Caco-2 (cell line): ENCODE results near the gene FAM20B. TPM values are rescaled to one million over a fixed set of nuclear protein-coding genes. Genes with fewer than 3 reads are reported as not detected.
"Not testable (repeated sequence)": the region's sequence is repeated elsewhere in the genome, so short reads cannot be mapped to it uniquely, and the experiment has no call there.

Source experiments
- BruUV-seq: library from RNA; stranded (reverse); fragments of 400-500 nt; replicated peaks from 2 replicates; lab custom pipeline; 2021; lab: Mats Ljungman, UMichigan
- CTCF ChIA-PET: fragments of 300-600 bp; sonication (Branson Sonifier 250); formaldehyde crosslinking; loops from one replicate; lab custom pipeline; 2022; ENCODE audit warnings: antibody characterized with exemption; lab: Charles Lee
- POLR2A ChIA-PET: fragments of 300-600 bp; sonication (Branson Sonifier 250); formaldehyde crosslinking; loops from one replicate; lab custom pipeline; 2022; ENCODE audit warnings: antibody characterized with exemption; lab: Charles Lee
- DNase-seq, 2 experiments: peaks; one replicate each; pipeline versions ENCODE4 v3.0.0 to v3.0.0-alpha.2; 2020 to 2022
- H3K27me3 ChIP-seq: replicated peaks from 2 replicates; pipeline ENCODE4 v1.6.0; 2011; ENCODE audit warnings: low read length; ENCODE audit not compliant: control insufficient read depth, insufficient read depth
- H3K36me3 ChIP-seq: 2 replicates; pipeline ENCODE4 v1.5.1; 2011; ENCODE audit warnings: low read length; ENCODE audit not compliant: control insufficient read depth, insufficient read depth
- H3K4me1 ChIP-seq: fragments of 250-450 bp; sonication (Bioruptor Pico); 2 replicates; pipeline ENCODE4 v1.5.1; 2020; ENCODE audit warnings: mild to moderate bottlenecking
- H3K4me3 ChIP-seq: 2 replicates; pipeline ENCODE4 v1.5.1; 2011; ENCODE audit warnings: low read depth, mild to moderate bottlenecking, control low read depth, low read length
- H3K9me3 ChIP-seq: fragments of 250-450 bp; sonication (Bioruptor Pico); 2 replicates; pipeline ENCODE4 v1.5.1; 2020; ENCODE audit warnings: mild to moderate bottlenecking, moderate library complexity
- H3K27ac Mint-ChIP-seq: one replicate; pipeline ENCODE4 v1.8.0; 2022; ENCODE audit warnings: mixed read lengths; ENCODE audit not compliant: unreplicated experiment
- H3K27me3 Mint-ChIP-seq: one replicate; pipeline ENCODE4 v1.8.0; 2022; ENCODE audit warnings: mixed read lengths; ENCODE audit not compliant: insufficient read depth, unreplicated experiment
- H3K36me3 Mint-ChIP-seq: one replicate; pipeline ENCODE4 v1.8.0; 2022; ENCODE audit warnings: mild to moderate bottlenecking, mixed read lengths; ENCODE audit not compliant: insufficient read depth, unreplicated experiment
- H3K4me1 Mint-ChIP-seq: one replicate; pipeline ENCODE4 v1.8.0; 2022; ENCODE audit warnings: low read depth, mixed read lengths; ENCODE audit not compliant: unreplicated experiment
- H3K4me3 Mint-ChIP-seq: one replicate; pipeline ENCODE4 v1.8.0; 2022; ENCODE audit warnings: mild to moderate bottlenecking, moderate library complexity, mixed read lengths; ENCODE audit not compliant: unreplicated experiment
- H3K9me3 Mint-ChIP-seq: one replicate; pipeline ENCODE4 v1.8.0; 2022; ENCODE audit warnings: mixed read lengths; ENCODE audit not compliant: unreplicated experiment
- intact Hi-C: fragments of 100-400 bp; cut with micrococcal nuclease; formaldehyde crosslinking; loops from one replicate; pipeline ENCODE4 v1.10.0; 2022; ENCODE audit not compliant: unreplicated experiment
- total RNA-seq: library from RNA; stranded (reverse); gene quantifications from 2 replicates; pipeline ENCODE4 v1.2.3, GENCODE V29; 2022
- TF ChIP-seq, protein P1 (sequence below), 2 experiments: fragments of 200-600 bp in 1 of 2; IDR thresholded peaks; 1 replicate in 1 of 2; 2 replicates in 1 of 2; pipeline versions ENCODE4 v1.5.1 to v1.8.0; 2011 to 2022; ENCODE audit warnings: antibody characterized with exemption in 1 of 2, control low read depth in 1 of 2, inconsistent platforms in 1 of 2, low read depth in 1 of 2, low read length in 1 of 2, mild to moderate bottlenecking in 1 of 2, moderate library complexity in 1 of 2; ENCODE audit not compliant: insufficient read depth in 1 of 2, severe bottlenecking in 1 of 2, unreplicated experiment in 1 of 2

Gene FAM20B
- total RNA-seq, 1 experiment from 2014 or later: 24.5 TPM

DNA sequence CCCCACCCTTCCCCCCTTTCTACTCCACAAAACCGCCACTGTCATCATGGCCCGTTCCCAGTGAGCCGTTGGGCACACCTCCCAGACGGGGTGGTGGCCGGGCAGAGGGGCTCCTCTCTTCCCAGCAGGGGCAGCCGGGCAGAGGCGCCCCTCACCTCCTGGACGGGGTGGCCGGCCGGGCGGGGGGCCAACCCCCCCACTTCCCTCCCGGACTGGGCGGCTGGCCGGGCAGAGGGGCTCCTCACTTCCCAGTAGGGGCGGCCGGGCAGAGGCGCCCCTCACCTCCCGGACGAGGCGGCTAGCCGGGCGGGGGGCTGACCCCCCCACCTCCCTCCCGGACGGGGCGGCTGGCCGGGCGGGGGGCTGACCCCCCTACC lies 14.5 kb downstream of the FAM20B start:
- H3K27me3 Mint-ChIP-seq, H3K4me1 ChIP-seq, intact Hi-C loops, H3K9me3 Mint-ChIP-seq, H3K4me3 ChIP-seq, CTCF ChIA-PET, BruUV-seq, H3K36me3 Mint-ChIP-seq, H3K4me3 Mint-ChIP-seq, H3K27me3 ChIP-seq, DNase-seq, POLR2A ChIA-PET, H3K27ac Mint-ChIP-seq, H3K9me3 ChIP-seq, H3K36me3 ChIP-seq: not testable (repeated sequence)
- H3K4me1 Mint-ChIP-seq: peaks cover 17% of the 10 kb centered on the region

- TF ChIP-seq, protein P1, sequence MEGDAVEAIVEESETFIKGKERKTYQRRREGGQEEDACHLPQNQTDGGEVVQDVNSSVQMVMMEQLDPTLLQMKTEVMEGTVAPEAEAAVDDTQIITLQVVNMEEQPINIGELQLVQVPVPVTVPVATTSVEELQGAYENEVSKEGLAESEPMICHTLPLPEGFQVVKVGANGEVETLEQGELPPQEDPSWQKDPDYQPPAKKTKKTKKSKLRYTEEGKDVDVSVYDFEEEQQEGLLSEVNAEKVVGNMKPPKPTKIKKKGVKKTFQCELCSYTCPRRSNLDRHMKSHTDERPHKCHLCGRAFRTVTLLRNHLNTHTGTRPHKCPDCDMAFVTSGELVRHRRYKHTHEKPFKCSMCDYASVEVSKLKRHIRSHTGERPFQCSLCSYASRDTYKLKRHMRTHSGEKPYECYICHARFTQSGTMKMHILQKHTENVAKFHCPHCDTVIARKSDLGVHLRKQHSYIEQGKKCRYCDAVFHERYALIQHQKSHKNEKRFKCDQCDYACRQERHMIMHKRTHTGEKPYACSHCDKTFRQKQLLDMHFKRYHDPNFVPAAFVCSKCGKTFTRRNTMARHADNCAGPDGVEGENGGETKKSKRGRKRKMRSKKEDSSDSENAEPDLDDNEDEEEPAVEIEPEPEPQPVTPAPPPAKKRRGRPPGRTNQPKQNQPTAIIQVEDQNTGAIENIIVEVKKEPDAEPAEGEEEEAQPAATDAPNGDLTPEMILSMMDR (IDR thresholded peaks at IDR 0.05; ENCODE audit: insufficient read depth in 1 of 2, low read depth in 1 of 2, low read length in 1 of 2, severe bottlenecking in 1 of 2, unreplicated experiment in 1 of 2): no peak
- no peaks in the 10 kb centered on the region for H3K9me3 ChIP-seq
- H3K36me3 Mint-ChIP-seq: peaks cover 6% of the 10 kb centered on the region
- H3K4me3 Mint-ChIP-seq: no peak overlapping the region
- H3K27me3 ChIP-seq: no peaks in the 10 kb centered on the region
- ChIA-PET POLR2A (no interaction called here), CTCF (no interaction called here)
- H3K36me3 ChIP-seq: no peaks in the 10 kb centered on the region; the same call in 1 of the 2 replicates
- intact Hi-C loops: no loop called here
- no peaks in the 10 kb centered on the region for H3K27me3 Mint-ChIP-seq
- peaks cover 10% of the 10 kb centered on the region for H3K4me1 Mint-ChIP-seq
- H3K9me3 Mint-ChIP-seq: no peaks in the 10 kb centered on the region
- DNase-seq: no peak
- H3K27ac Mint-ChIP-seq: no peak overlapping the region
- H3K4me1 ChIP-seq: no peaks in the 10 kb centered on the region
- no TSS peak for BruUV-seq
- no peak overlapping the region for H3K4me3 ChIP-seq
Observed at GRCh38 chr1:179042087-179042486, 16.4 kb downstream of the FAM20B start.

GRCh38 chr1:179042700-179043099 lies 17.0 kb downstream of the FAM20B start:
- intact Hi-C loops: no loop called here
- CTCF ChIA-PET: no interaction called here
- Mint-ChIP-seq H3K27me3 (no peaks in the 10 kb centered on the region), H3K9me3 (no peaks in the 10 kb centered on the region), H3K4me3 (no peak overlapping the region), H3K27ac (no peak overlapping the region), H3K36me3 (peaks cover 6% of the 10 kb centered on the region), H3K4me1 (peaks cover 10% of the 10 kb centered on the region)
- no TSS peak for BruUV-seq
- no peaks in the 10 kb centered on the region; the same call in 1 of the 2 replicates for H3K36me3 ChIP-seq
- TF ChIP-seq, protein P1 (IDR thresholded peaks at IDR 0.05; ENCODE audit: insufficient read depth in 1 of 2, low read depth in 1 of 2, low read length in 1 of 2, severe bottlenecking in 1 of 2, unreplicated experiment in 1 of 2): no peak
- DNase-seq: no peak
- H3K9me3 ChIP-seq: no peaks in the 10 kb centered on the region
- H3K4me3 ChIP-seq: no peak overlapping the region
- POLR2A ChIA-PET: no interaction called here
- H3K27me3 ChIP-seq: no peaks in the 10 kb centered on the region
- H3K4me1 ChIP-seq: no peaks in the 10 kb centered on the region

DNA sequence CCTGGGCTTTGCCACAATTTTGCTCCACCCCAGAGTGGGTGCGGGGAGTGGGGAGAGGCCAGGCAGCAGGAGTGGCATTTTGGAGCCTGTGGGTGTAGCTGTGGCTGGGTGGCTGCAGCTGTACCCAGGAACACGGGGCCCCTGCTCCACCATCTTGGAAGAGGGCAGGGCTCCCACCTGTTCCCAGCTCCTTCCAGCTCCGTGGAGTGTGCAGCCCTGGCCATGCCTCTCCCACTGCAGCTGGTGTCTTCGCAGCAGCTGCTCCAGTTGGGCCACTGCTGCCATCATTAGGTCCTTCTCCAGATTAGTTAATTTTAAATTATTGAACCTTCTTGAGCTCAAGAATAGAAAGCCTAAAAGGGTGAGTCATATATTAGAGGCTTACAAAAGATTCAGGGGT lies 17.6 kb downstream of the FAM20B start:
- BruUV-seq: no TSS peak
- no peaks in the 10 kb centered on the region for H3K9me3 ChIP-seq
- H3K27me3 Mint-ChIP-seq: no peaks in the 10 kb centered on the region
- no peak overlapping the region for H3K27ac Mint-ChIP-seq
- ChIA-PET POLR2A (no interaction called here), CTCF (no interaction called here)
- H3K9me3 Mint-ChIP-seq: no peaks in the 10 kb centered on the region
- no peaks in the 10 kb centered on the region for H3K4me1 ChIP-seq
- no peaks in the 10 kb centered on the region for H3K27me3 ChIP-seq
- TF ChIP-seq, protein P1 (IDR thresholded peaks at IDR 0.05; ENCODE audit: insufficient read depth in 1 of 2, low read depth in 1 of 2, low read length in 1 of 2, severe bottlenecking in 1 of 2, unreplicated experiment in 1 of 2): no peak
- DNase-seq: no peak
- H3K36me3 ChIP-seq: no peaks in the 10 kb centered on the region; the same call in 1 of the 2 replicates
- intact Hi-C loops: no loop called here
- peaks cover 6% of the 10 kb centered on the region for H3K36me3 Mint-ChIP-seq
- H3K4me1 Mint-ChIP-seq: peaks cover 10% of the 10 kb centered on the region
- H3K4me3 ChIP-seq: no peak overlapping the region
- H3K4me3 Mint-ChIP-seq: no peak overlapping the region
